T47D (cell line): ENCODE measurements around the gene RAPGEF4.

Experiments
- DNase-seq, 2 experiments: peaks; one replicate each; pipeline versions ENCODE4 v3.0.0 to v3.0.0-alpha.2; 2011 to 2012; ENCODE audit warnings: low read depth in 1 of 2, low spot score in 1 of 2
- JUND ChIP-seq: IDR thresholded peaks from 2 replicates; pipeline ENCODE4 v1.6.1; 2012; ENCODE audit warnings: low read depth
- in situ Hi-C: cut with HindIII; loops from 2 replicates; pipeline ENCODE4 v1.10.0; 2016; ENCODE audit warnings: low sequenced_read_pairs, low pct_unique_long_range_greater_than_20kb

The RAPGEF4 gene

DNA sequence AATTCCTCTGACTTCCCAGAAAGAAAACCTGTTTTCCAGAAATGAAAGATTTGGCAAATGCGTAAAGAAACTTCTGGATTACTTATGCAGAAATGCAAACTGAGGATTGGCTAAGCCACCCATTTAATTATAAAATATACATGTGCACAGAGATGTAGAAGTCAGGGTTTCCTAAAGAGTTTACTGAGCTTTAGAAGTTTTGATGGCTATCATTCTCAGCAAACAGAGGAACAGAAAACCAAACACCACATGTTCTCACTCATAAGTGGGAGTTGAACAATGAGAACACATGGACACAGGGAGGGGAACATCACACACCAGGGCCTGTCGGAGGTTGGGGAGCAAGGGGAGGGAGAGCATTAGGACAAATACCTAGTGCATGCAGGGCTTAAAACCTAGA, 302.6 kb downstream of the RAPGEF4 start:
- in situ Hi-C loops = loop anchor here (25.0 kb wide), 1 partner anchor 174 kb away; no protein-coding TSS in a partner anchor
- 0 out of 2 replicates have a peak, but pooled peaks have one; percentile 17 for TF ChIP-seq JUND
- peak in 1 of 2 experiments; percentile 68 for DNase-seq

GRCh38 chr2:173040729-173041128, 305.1 kb downstream of the RAPGEF4 start:
- TF ChIP-seq JUND = no peak
- no peak for DNase-seq
- in situ Hi-C loops = loop anchor here (25.0 kb wide), 1 partner anchor 172 kb away; no protein-coding TSS in a partner anchor

- no peak for DNase-seq
- in situ Hi-C loops = loop anchor here (25.0 kb wide), 1 partner anchor 169 kb away; no protein-coding TSS in a partner anchor
- no peak for TF ChIP-seq JUND
These were observed 307.8 kb downstream of the RAPGEF4 start for GRCh38 chr2:173043476-173043875.

DNA sequence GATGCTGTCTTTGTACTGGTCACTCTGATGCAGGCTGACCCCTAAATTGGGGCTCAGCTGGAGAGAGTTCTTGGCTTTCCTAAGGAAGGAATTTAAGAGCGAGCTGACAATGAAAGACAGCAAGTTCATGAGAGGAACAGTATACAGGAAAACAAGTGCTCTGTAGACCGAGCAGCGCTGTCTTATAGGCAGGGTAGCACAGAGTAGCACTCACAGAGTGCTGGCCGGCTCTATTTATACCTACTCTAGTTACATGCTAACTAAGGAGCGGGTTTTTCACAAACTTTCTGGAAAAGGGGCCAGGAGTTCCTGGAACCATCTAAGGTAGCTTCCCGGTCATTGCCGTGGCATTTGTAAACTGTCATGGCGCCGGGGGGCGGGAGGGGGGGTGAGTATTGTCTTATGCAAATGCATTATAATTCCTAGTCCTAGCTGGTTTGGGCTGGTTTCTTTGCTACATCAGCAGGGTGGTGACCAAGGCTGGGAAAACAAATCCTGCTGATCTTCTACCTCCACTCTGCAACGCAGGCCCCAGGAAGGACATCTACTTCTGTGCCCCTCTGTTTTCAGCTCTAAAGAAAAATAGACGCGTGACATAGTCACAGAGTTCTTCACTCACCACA, 308.4 kb downstream of the RAPGEF4 start:
- in situ Hi-C loops = loop anchor here (25.0 kb wide), 1 partner anchor 168 kb away; no protein-coding TSS in a partner anchor
- TF ChIP-seq JUND = no peak
- no peak for DNase-seq

DNA sequence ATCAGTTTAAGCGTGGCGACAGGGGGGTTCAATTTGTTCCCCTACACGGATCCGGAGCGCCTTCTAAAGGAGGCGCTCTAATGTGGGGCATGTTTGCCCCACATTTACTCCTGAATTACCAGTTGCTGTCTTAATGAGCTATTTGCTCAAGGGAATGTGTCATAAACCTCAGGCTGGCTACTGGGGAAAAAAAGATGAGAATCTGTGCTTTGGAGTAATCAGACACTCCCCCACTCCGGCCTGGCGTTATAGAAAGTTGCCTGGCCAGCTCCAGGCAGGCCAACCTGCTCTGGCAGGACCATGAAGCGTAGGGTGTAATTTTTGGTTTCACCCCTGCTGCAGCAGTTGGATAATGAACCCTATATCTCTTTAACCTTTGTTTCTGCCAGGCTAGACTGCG, 309.0 kb downstream of the RAPGEF4 start:
- no peak for TF ChIP-seq JUND
- in situ Hi-C loops = loop anchor here (25.0 kb wide), 1 partner anchor 168 kb away; no protein-coding TSS in a partner anchor
- DNase-seq = peak in 1 of 2 experiments; percentile 51

DNA sequence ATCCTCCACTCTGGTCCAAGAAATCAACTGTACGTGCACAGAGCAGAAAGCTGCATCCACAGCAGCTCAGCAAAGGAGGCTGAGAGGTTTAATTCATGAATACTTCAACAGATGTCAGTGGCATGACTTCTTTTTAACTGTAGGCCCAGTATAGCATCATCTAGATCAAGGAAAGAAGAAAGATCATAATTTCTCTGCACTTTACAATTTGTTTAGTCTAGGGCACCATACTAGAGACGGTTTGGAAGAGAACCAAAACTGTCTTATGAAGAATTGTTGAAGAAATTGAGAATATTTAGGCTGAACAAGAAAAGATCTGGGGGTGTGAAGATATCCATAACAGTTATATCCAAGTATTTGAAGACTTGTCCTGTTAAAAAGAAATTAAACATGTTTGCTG, 309.5 kb downstream of the RAPGEF4 start:
- in situ Hi-C loops = loop anchor here (25.0 kb wide), 1 partner anchor 167 kb away; no protein-coding TSS in a partner anchor
- TF ChIP-seq JUND = no peak
- no peak for DNase-seq

DNA sequence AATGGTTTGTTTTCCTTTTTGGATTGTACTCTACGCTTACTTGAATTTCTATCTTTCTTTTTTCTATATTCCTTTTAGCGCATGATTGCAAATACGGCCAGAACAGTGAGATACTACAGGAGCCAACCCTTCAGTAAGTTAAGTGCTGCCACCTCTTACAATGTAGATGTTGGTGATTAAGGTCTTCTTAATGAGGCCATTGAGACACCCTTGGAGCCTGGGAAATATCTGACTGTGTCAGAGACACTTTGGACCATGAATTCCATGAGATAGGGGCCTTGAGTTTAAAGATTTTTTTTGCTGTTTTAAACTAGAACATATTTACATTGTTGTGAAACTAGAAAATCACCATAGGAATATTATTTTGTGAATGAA, 312.9 kb downstream of the RAPGEF4 start:
- DNase-seq = no peak
- TF ChIP-seq JUND = no peak
- in situ Hi-C loops = loop anchor here (25.0 kb wide), 1 partner anchor 164 kb away; no protein-coding TSS in a partner anchor

DNA sequence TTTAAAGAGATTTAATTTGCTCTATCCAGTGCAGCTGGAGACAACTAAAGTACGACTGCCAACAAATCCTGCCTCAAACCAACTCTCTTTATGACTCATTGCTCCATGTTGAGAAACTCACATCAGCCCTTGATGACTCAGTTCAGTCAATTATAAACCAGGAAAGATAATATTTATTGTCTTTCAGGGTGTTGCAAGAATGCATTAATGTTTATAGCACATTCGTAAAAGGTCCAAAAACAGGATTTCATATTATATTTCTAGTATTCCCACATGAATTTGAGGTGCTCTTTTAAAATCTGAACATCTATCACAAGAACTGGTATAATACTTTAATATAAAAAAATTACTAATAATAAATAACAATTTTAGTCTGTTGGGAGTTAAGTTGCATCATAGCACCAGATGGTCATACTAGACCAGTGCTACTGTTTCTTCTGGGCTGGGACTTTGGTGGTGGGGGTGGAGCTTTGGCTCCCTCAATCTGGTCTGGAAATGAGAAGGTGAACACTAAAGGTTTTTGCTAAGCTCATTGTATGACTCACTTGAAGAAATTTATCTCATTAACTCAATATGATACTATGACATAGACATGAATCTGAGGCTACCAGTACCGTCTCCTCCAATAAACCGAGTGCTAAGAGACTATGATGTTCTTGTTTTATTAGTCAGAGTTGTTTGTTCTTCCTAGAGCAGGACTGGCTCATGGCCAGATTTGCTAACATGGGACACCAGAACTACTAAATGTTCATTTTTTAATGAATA, 313.4 kb downstream of the RAPGEF4 start:
- DNase-seq = peak in 1 of 2 experiments; percentile 46
- peak; percentile 34; the same call in 1 of the 2 replicates for TF ChIP-seq JUND
- in situ Hi-C loops = loop anchor here (25.0 kb wide), 1 partner anchor 163 kb away; no protein-coding TSS in a partner anchor

DNA sequence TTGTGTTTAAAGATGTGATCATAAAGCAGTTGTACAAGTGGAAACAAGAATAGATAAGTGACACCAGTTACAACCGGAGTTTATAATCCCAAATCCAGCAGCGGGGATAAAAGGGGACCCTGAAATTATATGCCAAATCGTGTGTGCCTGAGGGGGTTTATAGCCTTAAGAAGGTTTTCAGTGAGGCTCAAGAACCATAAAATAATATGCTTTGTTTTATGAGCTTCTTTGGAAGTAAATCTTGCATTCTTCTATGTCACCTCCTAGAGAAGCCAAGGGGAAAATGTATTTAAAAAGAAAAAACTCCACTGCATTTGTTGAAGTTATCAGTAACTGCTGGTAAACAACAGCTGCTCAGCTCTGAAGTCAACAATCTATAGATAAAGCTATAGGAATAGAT, 314.2 kb downstream of the RAPGEF4 start:
- no peak for DNase-seq
- TF ChIP-seq JUND = no peak
- in situ Hi-C loops = loop anchor here (25.0 kb wide), 1 partner anchor 162 kb away; no protein-coding TSS in a partner anchor

- in situ Hi-C loops = no loop called here
- peak in 1 of 2 experiments; percentile 24 for DNase-seq
- no peak for TF ChIP-seq JUND
These were observed 315.0 kb downstream of the RAPGEF4 start for GRCh38 chr2:173050684-173051083.

DNA sequence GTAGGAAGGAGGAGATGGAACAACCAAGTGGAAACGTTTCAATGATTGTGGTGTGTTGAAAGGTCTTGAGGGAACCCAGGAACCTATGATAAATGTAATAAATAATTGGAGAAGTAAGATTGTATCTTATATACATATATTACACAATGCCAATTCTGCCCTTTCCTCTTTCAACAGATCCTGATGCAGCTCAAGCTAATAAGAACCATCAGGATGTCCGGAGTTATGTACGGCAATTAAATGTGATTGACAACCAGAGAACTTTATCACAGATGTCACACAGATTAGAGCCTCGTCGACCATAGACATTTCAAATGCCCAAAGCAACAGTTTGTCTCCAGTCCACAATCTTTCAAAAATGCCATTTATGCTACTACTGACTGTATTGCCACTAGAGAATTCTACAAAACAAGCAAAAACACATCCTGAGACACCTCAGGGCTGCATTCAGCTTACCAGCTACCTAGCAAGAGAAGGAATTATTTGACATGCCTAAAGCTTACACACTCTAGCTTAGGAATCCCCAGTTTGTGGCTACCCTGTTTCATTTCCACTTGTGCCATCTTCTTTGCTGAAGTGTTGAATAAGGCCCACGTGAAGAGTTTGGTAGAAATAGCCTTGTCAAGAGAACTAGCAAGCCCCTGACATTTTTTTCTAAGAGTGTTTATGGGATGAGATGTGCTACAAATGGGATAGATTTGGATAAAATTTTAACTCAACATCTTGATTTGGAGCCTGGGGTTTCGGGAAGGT, 316.0 kb downstream of the RAPGEF4 start:
- in situ Hi-C loops = no loop called here
- TF ChIP-seq JUND = no peak
- DNase-seq = no peak

DNA sequence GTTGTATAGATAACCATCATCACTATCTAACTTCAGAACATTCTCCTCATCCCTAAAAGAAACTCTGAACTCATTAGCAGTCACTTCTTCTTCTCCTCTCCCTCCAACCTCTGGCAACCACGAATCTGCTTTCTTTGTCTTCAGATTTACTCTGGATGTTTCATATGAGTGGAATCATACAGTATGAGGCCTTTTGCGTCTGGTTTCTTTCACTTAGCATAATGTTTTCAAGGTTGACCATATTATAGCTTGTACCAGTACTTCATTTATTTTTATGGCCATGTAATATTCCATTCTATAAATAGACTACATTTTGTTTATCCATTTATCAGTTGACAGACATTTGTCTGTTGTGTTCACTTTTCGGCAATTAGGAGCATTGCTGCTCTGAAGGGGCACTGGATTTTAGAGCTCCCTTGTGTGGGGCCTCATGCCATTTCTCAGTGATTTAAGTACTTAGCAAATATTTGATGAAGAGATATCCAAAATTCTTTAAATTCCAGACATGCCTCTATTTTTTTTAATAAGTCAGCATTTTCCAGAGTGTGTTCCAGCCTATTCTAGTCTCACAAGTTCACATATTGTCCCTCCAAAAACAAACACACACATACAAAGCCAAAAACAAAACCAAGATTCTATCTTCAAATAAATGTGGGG, 317.5 kb downstream of the RAPGEF4 start:
- in situ Hi-C loops = no loop called here
- no peak for TF ChIP-seq JUND
- DNase-seq = peak in 1 of 2 experiments; percentile 56
